ENCODE results near the gene S100A6.

- TF ChIP-seq SUZ12 (IDR thresholded peaks at IDR 0.05; ENCODE audit: extremely low read depth, insufficient read depth, insufficient read length) (no peak), YY1 (IDR thresholded peaks at IDR 0.05; ENCODE audit: insufficient read depth, insufficient read length) (no peak), ZNF274 (IDR thresholded peaks at IDR 0.05; ENCODE audit: low read depth, low read length) (no peak)
These were observed 16.5 kb downstream of the S100A6 start for GRCh38 chr1:153519242-153519641.

All from NT2/D1 (cell line).